ENCODE measurements around the gene MYO7A.

- TF ChIP-seq GATA3 (IDR thresholded peaks at IDR 0.05; ENCODE audit: low read depth, low read length) (no peak), GATA2 (IDR thresholded peaks at IDR 0.05; ENCODE audit: low read depth, low read length) (no peak)
Measured at GRCh38 chr11:77130763-77131513, 2.9 kb downstream of the MYO7A start.
